Nephron (organoid): ENCODE results near the gene FNIP1.

Source experiments
- H3K27ac Mint-ChIP-seq, 3 experiments: 2 replicates each; pipeline ENCODE4 v1.8.0; 2020; ENCODE audit warnings: mixed read lengths in 3 of 3, mild to moderate bottlenecking in 2 of 3, moderate library complexity in 1 of 3
- H3K27me3 Mint-ChIP-seq: 2 replicates; pipeline ENCODE4 v1.8.0; 2021; ENCODE audit warnings: low read depth, mild to moderate bottlenecking, moderate library complexity, mixed read lengths
- H3K36me3 Mint-ChIP-seq: 2 replicates; pipeline ENCODE4 v1.8.0; 2020; ENCODE audit warnings: low read depth, mixed read lengths
- H3K4me1 Mint-ChIP-seq: 2 replicates; pipeline ENCODE4 v1.8.0; 2020; ENCODE audit warnings: mixed read lengths
- H3K4me3 Mint-ChIP-seq, 3 experiments: 2 replicates each; pipeline ENCODE4 v1.8.0; 2020; ENCODE audit warnings: mild to moderate bottlenecking in 3 of 3, mixed read lengths in 3 of 3, moderate library complexity in 2 of 3
- H3K9me3 Mint-ChIP-seq: 2 replicates; pipeline ENCODE4 v1.8.0; 2020; ENCODE audit warnings: mixed read lengths
- CTCF ChIP-seq, 3 experiments: fragments of 200-600 bp; sonication (generic); IDR thresholded peaks; one replicate each; pipeline ENCODE4 v1.5.0; 2021; ENCODE audit warnings: antibody characterized with exemption in 3 of 3; ENCODE audit not compliant: unreplicated experiment in 3 of 3

Gene FNIP1

GRCh38 chr5:131677115-131677514, 119.7 kb downstream of the FNIP1 start:
- H3K4me1 Mint-ChIP-seq = peaks cover 10% of the 10 kb centered on the region

GRCh38 chr5:131672776-131673175, 124.0 kb downstream of the FNIP1 start:
- no peak for TF ChIP-seq CTCF (IDR thresholded peaks at IDR 0.05; ENCODE audit: unreplicated experiment in 3 of 3)
- H3K36me3 Mint-ChIP-seq = peaks cover 75% of the 10 kb centered on the region
- peak overlapping the region; percentile 70 to 93 (median 89) for H3K27ac Mint-ChIP-seq
- H3K27me3 Mint-ChIP-seq = no peaks in the 10 kb centered on the region
- H3K4me1 Mint-ChIP-seq = peaks cover 23% of the 10 kb centered on the region
- no peak overlapping the region for H3K4me3 Mint-ChIP-seq
- no peaks in the 10 kb centered on the region for H3K9me3 Mint-ChIP-seq

More at GRCh38 chr5:131677115-131677514, 119.7 kb downstream of the FNIP1 start:
- no peaks in the 10 kb centered on the region for H3K27me3 Mint-ChIP-seq
- H3K27ac Mint-ChIP-seq = no peak overlapping the region
- no peak overlapping the region for H3K4me3 Mint-ChIP-seq
- no peaks in the 10 kb centered on the region for H3K9me3 Mint-ChIP-seq
- no peak for TF ChIP-seq CTCF (IDR thresholded peaks at IDR 0.05; ENCODE audit: unreplicated experiment in 3 of 3)
- peaks cover 62% of the 10 kb centered on the region for H3K36me3 Mint-ChIP-seq

- Mint-ChIP-seq H3K4me1 (peaks cover 23% of the 10 kb centered on the region), H3K27me3 (no peaks in the 10 kb centered on the region), H3K4me3 (peak overlapping the region in 1 of 3 experiments; percentile 1), H3K9me3 (no peaks in the 10 kb centered on the region), H3K27ac (peak overlapping the region; percentile 70 to 93 (median 89)), H3K36me3 (peaks cover 73% of the 10 kb centered on the region)
- no peak for TF ChIP-seq CTCF (IDR thresholded peaks at IDR 0.05; ENCODE audit: unreplicated experiment in 3 of 3)
These were observed 124.7 kb downstream of the FNIP1 start for GRCh38 chr5:131671994-131672655.

- Mint-ChIP-seq H3K4me3 (no peak overlapping the region), H3K9me3 (no peaks in the 10 kb centered on the region), H3K27ac (peak overlapping the region in 2 of 3 experiments; percentile 26 to 93), H3K4me1 (peaks cover 23% of the 10 kb centered on the region), H3K36me3 (peaks cover 71% of the 10 kb centered on the region), H3K27me3 (no peaks in the 10 kb centered on the region)
- TF ChIP-seq CTCF (IDR thresholded peaks at IDR 0.05; ENCODE audit: unreplicated experiment in 3 of 3) = no peak
These were observed 125.4 kb downstream of the FNIP1 start for GRCh38 chr5:131671409-131671808.

- no peak for TF ChIP-seq CTCF (IDR thresholded peaks at IDR 0.05; ENCODE audit: unreplicated experiment in 3 of 3)
- H3K4me3 Mint-ChIP-seq = no peak overlapping the region
- no peaks in the 10 kb centered on the region for H3K27me3 Mint-ChIP-seq
- peaks cover 59% of the 10 kb centered on the region for H3K36me3 Mint-ChIP-seq
- H3K27ac Mint-ChIP-seq = no peak overlapping the region
- H3K4me1 Mint-ChIP-seq = no peaks in the 10 kb centered on the region
- no peaks in the 10 kb centered on the region for H3K9me3 Mint-ChIP-seq
These were observed 131.9 kb downstream of the FNIP1 start for GRCh38 chr5:131664929-131665328.

- no peak overlapping the region for H3K4me3 Mint-ChIP-seq
These were observed 134.9 kb downstream of the FNIP1 start for GRCh38 chr5:131661933-131662332.

More at GRCh38 chr5:131661933-131662332, 134.9 kb downstream of the FNIP1 start:
- no peaks in the 10 kb centered on the region for H3K9me3 Mint-ChIP-seq
- no peak overlapping the region for H3K27ac Mint-ChIP-seq
- peaks cover 60% of the 10 kb centered on the region for H3K36me3 Mint-ChIP-seq
- H3K27me3 Mint-ChIP-seq = no peaks in the 10 kb centered on the region
- no peaks in the 10 kb centered on the region for H3K4me1 Mint-ChIP-seq
- TF ChIP-seq CTCF (IDR thresholded peaks at IDR 0.05; ENCODE audit: unreplicated experiment in 3 of 3) = no peak
